ENCODE data around the gene UTS2B. TPM values are rescaled to one million over a fixed set of nuclear protein-coding genes. Genes with fewer than 3 reads are reported as not detected.
A peak's percentile ranks its signal among the peaks of the same experiment; 100 is the strongest.

The UTS2B gene
- total and polyA plus RNA-seq, 11 donors: 0.17 to 1.1 (median 0.43) TPM; not detected in 8

DNA sequence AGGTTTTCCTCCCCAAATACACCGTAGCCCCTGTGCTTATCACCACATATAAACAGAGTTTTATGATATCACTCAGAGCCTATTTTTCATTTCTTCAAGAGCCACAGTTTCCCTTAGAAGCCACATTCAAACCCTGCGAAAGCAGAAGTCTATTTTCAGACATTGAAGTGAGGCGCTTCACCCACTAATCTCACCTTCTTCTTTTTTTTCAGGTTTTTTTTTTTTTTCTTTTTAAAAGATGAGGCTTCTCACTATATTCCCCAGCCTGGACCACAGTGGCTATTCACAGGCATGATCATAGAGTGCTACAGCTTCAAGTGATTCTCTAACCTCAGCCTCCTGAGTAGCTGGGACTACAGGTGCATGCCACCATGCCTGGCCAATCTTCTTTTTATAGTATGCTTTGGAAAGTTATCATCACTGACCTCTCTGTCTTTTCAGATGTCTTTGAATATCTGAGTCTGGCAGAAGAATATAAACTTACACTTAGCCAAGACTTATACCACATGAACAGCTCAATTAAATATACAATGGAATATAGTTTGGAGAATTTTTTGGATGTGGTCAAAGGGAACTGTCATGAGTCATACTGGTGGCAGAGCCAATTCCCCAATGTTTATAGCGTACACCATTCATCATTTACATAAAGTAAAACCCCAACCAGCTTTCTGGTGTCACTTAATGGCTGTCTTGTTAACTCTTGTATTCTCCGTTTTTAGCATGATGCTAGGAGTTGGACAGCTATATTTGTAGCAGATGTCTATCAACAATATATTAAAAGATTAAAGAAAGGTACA lies 60.8 kb downstream of the UTS2B start:
- Histone ChIP-seq H3K36me3 (no peaks in the 10 kb centered on the region), H3K4me1 (peaks cover 0 to 3% (median 0%) of the 10 kb centered on the region in 12 donors), H3K9me3 (no peaks in the 10 kb centered on the region), H3K27me3 (no peaks in the 10 kb centered on the region), H3K27ac (no peak overlapping the region), H3K4me3 (no peak overlapping the region)
- TF ChIP-seq POLR2A (IDR thresholded peaks at IDR 0.05): no peak
- TF ChIP-seq, protein P1, sequence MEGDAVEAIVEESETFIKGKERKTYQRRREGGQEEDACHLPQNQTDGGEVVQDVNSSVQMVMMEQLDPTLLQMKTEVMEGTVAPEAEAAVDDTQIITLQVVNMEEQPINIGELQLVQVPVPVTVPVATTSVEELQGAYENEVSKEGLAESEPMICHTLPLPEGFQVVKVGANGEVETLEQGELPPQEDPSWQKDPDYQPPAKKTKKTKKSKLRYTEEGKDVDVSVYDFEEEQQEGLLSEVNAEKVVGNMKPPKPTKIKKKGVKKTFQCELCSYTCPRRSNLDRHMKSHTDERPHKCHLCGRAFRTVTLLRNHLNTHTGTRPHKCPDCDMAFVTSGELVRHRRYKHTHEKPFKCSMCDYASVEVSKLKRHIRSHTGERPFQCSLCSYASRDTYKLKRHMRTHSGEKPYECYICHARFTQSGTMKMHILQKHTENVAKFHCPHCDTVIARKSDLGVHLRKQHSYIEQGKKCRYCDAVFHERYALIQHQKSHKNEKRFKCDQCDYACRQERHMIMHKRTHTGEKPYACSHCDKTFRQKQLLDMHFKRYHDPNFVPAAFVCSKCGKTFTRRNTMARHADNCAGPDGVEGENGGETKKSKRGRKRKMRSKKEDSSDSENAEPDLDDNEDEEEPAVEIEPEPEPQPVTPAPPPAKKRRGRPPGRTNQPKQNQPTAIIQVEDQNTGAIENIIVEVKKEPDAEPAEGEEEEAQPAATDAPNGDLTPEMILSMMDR (IDR thresholded peaks at IDR 0.05): no peak
- WGBS, 4 donors: 78 to 89% (median 85%) methylated on average over 5 of the region's 5 CpGs
- ATAC-seq (no peak), DNase-seq (no peak)
- intact Hi-C loops (cut with DNase I): loop anchor here in 1 of 10 donors (10.0 kb wide), 1 partner anchor 115 kb away; no protein-coding TSS in a partner anchor

DNA sequence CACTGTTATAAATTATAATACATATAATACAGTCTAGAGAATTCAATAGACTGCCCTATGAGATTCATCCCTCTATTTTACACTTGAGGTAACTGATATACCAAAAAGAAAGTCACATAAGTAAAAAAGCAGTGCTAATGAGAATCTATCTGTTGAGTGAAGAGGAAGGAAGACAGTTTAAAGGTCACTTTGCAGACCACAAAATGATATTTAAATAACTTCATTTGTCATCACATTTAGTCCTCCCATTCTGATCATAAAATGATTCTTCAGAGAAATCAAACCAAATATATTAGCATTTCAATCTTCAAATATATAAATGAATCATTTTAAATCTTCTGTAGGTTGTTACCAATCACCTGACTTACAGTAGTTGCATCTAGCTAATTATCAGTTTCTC lies 61.6 kb downstream of the UTS2B start:
- Histone ChIP-seq H3K4me3 (no peak overlapping the region), H3K9me3 (no peaks in the 10 kb centered on the region), H3K27ac (no peak overlapping the region), H3K4me1 (peaks cover 0 to 9% (median 0%) of the 10 kb centered on the region in 12 donors), H3K27me3 (no peaks in the 10 kb centered on the region), H3K36me3 (no peaks in the 10 kb centered on the region)
- intact Hi-C loops (cut with DNase I): loop anchor here in 1 of 10 donors (10.0 kb wide), 1 partner anchor 116 kb away; no protein-coding TSS in a partner anchor
- no peak for ATAC-seq
- TF ChIP-seq, protein P1 (IDR thresholded peaks at IDR 0.05): no peak
- TF ChIP-seq POLR2A (IDR thresholded peaks at IDR 0.05): no peak
- no peak for DNase-seq

DNA sequence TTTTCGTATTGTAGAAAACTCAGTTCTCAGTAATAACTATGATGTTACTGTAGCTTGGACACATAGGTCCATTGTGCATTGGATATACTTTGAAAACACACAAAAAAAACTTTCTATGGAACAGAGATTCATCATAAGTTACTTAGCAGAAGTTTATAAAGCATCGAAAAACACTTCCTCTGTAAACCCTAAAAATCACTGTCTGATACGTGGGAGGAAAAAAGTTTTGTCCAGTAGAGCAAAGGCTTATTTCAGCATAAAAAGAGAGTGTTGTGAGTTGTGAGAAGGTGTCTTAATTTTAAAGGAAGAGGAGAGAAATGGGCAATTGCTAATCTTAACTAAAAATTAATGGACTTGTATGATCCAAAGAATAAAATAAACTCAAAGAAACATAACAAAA lies 66.5 kb downstream of the UTS2B start:
- WGBS, 4 donors: 53 to 69% (median 57%) methylated on average over 3 of the region's 3 CpGs
- no peaks in the 10 kb centered on the region for H3K27me3 ChIP-seq
- H3K27ac ChIP-seq: peak overlapping the region in 2 of 12 donors; percentile 28 to 57
- no peak for DNase-seq
- TF ChIP-seq POLR2A (IDR thresholded peaks at IDR 0.05): no peak
- TF ChIP-seq, protein P1 (IDR thresholded peaks at IDR 0.05): no peak
- ATAC-seq: no peak
- no peaks in the 10 kb centered on the region for H3K36me3 ChIP-seq
- H3K4me3 ChIP-seq: peak overlapping the region in 3 of 12 donors; percentile 18 to 45 (median 27)
- intact Hi-C loops (cut with DNase I): loop anchor here in 1 of 10 donors (10.0 kb wide), 1 partner anchor 121 kb away; no protein-coding TSS in a partner anchor
- no peaks in the 10 kb centered on the region for H3K9me3 ChIP-seq
- H3K4me1 ChIP-seq: peaks cover 0 to 29% (median 0%) of the 10 kb centered on the region in 12 donors

DNA sequence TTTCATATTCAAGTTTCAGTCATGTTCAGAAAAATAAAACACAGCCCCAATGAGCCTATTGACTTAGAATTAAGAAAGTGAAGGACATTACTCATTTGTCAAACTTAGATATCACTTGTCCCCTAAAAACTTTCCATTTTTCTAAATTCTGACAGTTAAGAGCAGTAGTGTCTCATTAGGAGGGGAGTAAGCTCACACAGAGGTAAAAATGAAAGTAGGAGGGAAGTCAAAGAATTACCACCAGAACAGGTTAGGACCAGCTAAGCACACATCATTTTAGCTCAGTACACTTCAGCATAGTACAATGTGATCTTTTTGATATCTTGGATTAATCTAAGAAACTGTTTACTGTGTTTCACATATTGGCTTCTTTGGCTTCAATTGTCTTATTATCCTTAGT lies 67.0 kb downstream of the UTS2B start:
- peak in 2 of 4 donors; percentile 46 to 58 for ATAC-seq

More for the DNA sequence above, 67.0 kb downstream of the UTS2B start:
- Histone ChIP-seq H3K27ac (peak overlapping the region in 4 of 12 donors; percentile 15 to 57 (median 30)), H3K4me1 (peaks cover 0 to 32% (median 0%) of the 10 kb centered on the region in 12 donors), H3K9me3 (no peaks in the 10 kb centered on the region), H3K4me3 (peak overlapping the region in 4 of 12 donors; percentile 2 to 45 (median 22)), H3K27me3 (no peaks in the 10 kb centered on the region), H3K36me3 (no peaks in the 10 kb centered on the region)
- DNase-seq: no peak
- no peak for TF ChIP-seq POLR2A (IDR thresholded peaks at IDR 0.05)
- intact Hi-C loops (cut with DNase I): loop anchor here in 1 of 10 donors (10.0 kb wide), 1 partner anchor 121 kb away; no protein-coding TSS in a partner anchor
